HepG2 (cell line): ENCODE data around the gene ZNF142. TPM values are rescaled to one million over a fixed set of nuclear protein-coding genes. Genes with fewer than 3 reads are reported as not detected.

Source experiments
- ATAC-seq: fragments of 200-7000 bp; cut with Tn5 transposase; 3 replicates; pipeline ENCODE4 v1.9.1; 2020; ENCODE audit warnings: mild to moderate bottlenecking, moderate library complexity
- BruUV-seq: library from RNA; stranded (reverse); fragments of 400-500 nt; replicated peaks from 2 replicates; lab custom pipeline; 2021; lab: Mats Ljungman, UMichigan
- CTCF ChIA-PET: fragments of 300-600 bp; formaldehyde crosslinking; extraction: SDS; loops from one replicate; lab custom pipeline; 2021; ENCODE audit warnings: low total read pairs, inconsistent platforms, low intra/inter-chr PET ratio; lab: Yijun Ruan, JAX
- POLR2A ChIA-PET: fragments of 350-600 bp; sonication (Branson Sonifier 250); formaldehyde crosslinking; loops from one replicate; lab custom pipeline; 2020; ENCODE audit warnings: antibody characterized with exemption, inconsistent platforms; lab: Yijun Ruan, JAX
- DNase-seq: peaks from one replicate; pipeline ENCODE4 v3.0.0-alpha.2; 2015; ENCODE audit warnings: low spot score
- FAIRE-seq: peaks from 3 replicates; lab custom pipeline; 2011; peaks lifted over from hg19 to GRCh38; lab: Jason Lieb, UNC
- H2AFZ ChIP-seq: one replicate; pipeline ENCODE4 v1.6.1; 2011; ENCODE audit warnings: low read length, inconsistent platforms
- H3K27ac ChIP-seq: fragments of 300-600 bp; 3 replicates; pipeline ENCODE4 v1.8.0; 2011; ENCODE audit warnings: mixed run types, mild to moderate bottlenecking, mixed read lengths, low read length, inconsistent platforms; ENCODE audit not compliant: insufficient read depth; ENCODE audit errors: extremely low read length
- H3K27me3 ChIP-seq, 2 experiments: fragments of 200-600 bp in 1 of 2; 2 replicates in 1 of 2; 3 replicates in 1 of 2; pipeline versions ENCODE4 v1.6.0 to v1.8.0; 2011; ENCODE audit warnings: low read length in 2 of 2, mild to moderate bottlenecking in 2 of 2, moderate library complexity in 2 of 2, inconsistent platforms in 1 of 2; ENCODE audit not compliant: insufficient read depth in 2 of 2, control insufficient read depth in 1 of 2
- H3K36me3 ChIP-seq, 2 experiments: fragments of 200-600 bp in 1 of 2; replicated peaks in 1 of 2; 2 replicates in 1 of 2; 3 replicates in 1 of 2; pipeline versions ENCODE4 v1.5.1 to v1.8.0; 2011; ENCODE audit warnings: low read length in 2 of 2, inconsistent platforms in 1 of 2; ENCODE audit not compliant: insufficient read depth in 2 of 2, control insufficient read depth in 1 of 2
- H3K4me1 ChIP-seq: 2 replicates; pipeline ENCODE4 v1.5.1; 2012; ENCODE audit warnings: low read length, inconsistent platforms; ENCODE audit not compliant: insufficient read depth
- H3K4me2 ChIP-seq: 2 replicates; pipeline ENCODE4 v1.6.0; 2011; ENCODE audit warnings: low read depth, low read length, inconsistent platforms
- H3K4me3 ChIP-seq, 3 experiments: fragments of 200-600 bp in 1 of 3; sonication (generic), shearing (Covaris generic) in 1 of 3; replicated peaks in 1 of 3; 2 replicates each; pipeline ENCODE4 v1.5.1; 2011 to 2016; ENCODE audit warnings: low read length in 3 of 3, inconsistent platforms in 2 of 3, low read depth in 2 of 3, mild to moderate bottlenecking in 2 of 3, control low read depth in 1 of 3, mixed read lengths in 1 of 3; ENCODE audit not compliant: insufficient read depth in 1 of 3
- H3K79me2 ChIP-seq: one replicate; pipeline ENCODE4 v1.6.1; 2011; ENCODE audit warnings: low read length, inconsistent platforms; ENCODE audit not compliant: insufficient read depth
- H3K9ac ChIP-seq: 2 replicates; pipeline ENCODE4 v1.6.0; 2011; ENCODE audit warnings: mild to moderate bottlenecking, low read depth, low read length, inconsistent platforms; ENCODE audit not compliant: insufficient read depth
- H3K9me3 ChIP-seq: 2 replicates; pipeline ENCODE4 v1.5.1; 2012; ENCODE audit warnings: mild to moderate bottlenecking, low read length
- H4K20me1 ChIP-seq: 2 replicates; pipeline ENCODE4 v1.6.0; 2011; ENCODE audit warnings: inconsistent platforms, mild to moderate bottlenecking, low read length, moderate library complexity; ENCODE audit not compliant: insufficient read depth
- AGO2 ChIP-seq: fragments of 200-400 bp; formaldehyde crosslinking; optimal IDR thresholded peaks from 2 replicates; pipeline ENCODE3; 2017; ENCODE audit warnings: mild to moderate bottlenecking, low read depth, low read length, moderate library complexity
- KLF16 ChIP-seq, 2 experiments: sonication (generic) in 1 of 2; formaldehyde crosslinking in 1 of 2; IDR thresholded peaks; 2 replicates each; pipeline versions ENCODE4 v1.6.1 to v1.8.0; 2016 to 2023; ENCODE audit warnings: missing genetic modification reagents in 2 of 2, missing compliant biosample characterization in 1 of 2
- PBX3 ChIP-seq: sonication (generic); formaldehyde crosslinking; IDR thresholded peaks from 2 replicates; pipeline ENCODE4 v1.8.1; 2023; ENCODE audit warnings: missing genetic modification reagents, inconsistent platforms, borderline replicate concordance
- RBFOX2 ChIP-seq: fragments of 200-400 bp; formaldehyde crosslinking; IDR thresholded peaks from 2 replicates; pipeline ENCODE4 v1.6.1; 2017; ENCODE audit warnings: low read depth, mild to moderate bottlenecking, low read length
- ZC3H13 ChIP-seq: sonication (generic); formaldehyde crosslinking; IDR thresholded peaks from 2 replicates; pipeline ENCODE4 v1.8.1; 2023; ENCODE audit warnings: mild to moderate bottlenecking, missing genetic modification reagents, moderate library complexity
- ZMYM3 ChIP-seq: sonication (generic); formaldehyde crosslinking; IDR thresholded peaks from 2 replicates; pipeline ENCODE4 v1.5.1; 2020; ENCODE audit warnings: mild to moderate bottlenecking, missing genetic modification reagents
- ZNF20 ChIP-seq: sonication (generic); formaldehyde crosslinking; IDR thresholded peaks from 2 replicates; pipeline ENCODE4 v1.4.0; 2020; ENCODE audit warnings: mild to moderate bottlenecking, moderate library complexity, missing genetic modification reagents
- ZNF274 ChIP-seq: sonication (generic); formaldehyde crosslinking; IDR thresholded peaks from 2 replicates; pipeline ENCODE4 v1.5.1; 2020; ENCODE audit warnings: mild to moderate bottlenecking, missing genetic modification reagents
- ZSCAN31 ChIP-seq: sonication (generic); formaldehyde crosslinking; IDR thresholded peaks from 2 replicates; pipeline ENCODE4 v1.5.0; 2020; ENCODE audit warnings: low read depth, mild to moderate bottlenecking, missing genetic modification reagents
- WGBS: methylation state at CpG from one replicate; pipeline ENCODE4 v1.1.6; 2017; ENCODE audit warnings: low lambda C conversion rate; 5-methylcytosine and 5-hydroxymethylcytosine counted together
- in situ Hi-C: cut with HindIII; loops from 2 replicates; pipeline ENCODE4 v1.10.0; 2017; ENCODE audit warnings: low pct_unique_long_range_greater_than_20kb; ENCODE audit not compliant: extremely low pct_ligation_motif_present
- intact Hi-C: fragments of 100-400 bp; cut with micrococcal nuclease; formaldehyde crosslinking; loops from one replicate; pipeline ENCODE4 v1.10.0; 2022; ENCODE audit not compliant: unreplicated experiment
- polyA plus RNA-seq, 8 experiments: library from polyadenylated mRNA; depleted of rRNA in 3 of 8; stranded (reverse) in 7 of 8; unstranded in 1 of 8; fragments of >200 nt; fragmentation: Illumina TruSeq in 4 of 8; extraction: Trizol in 4 of 8; gene quantifications; 2 replicates each; pipeline versions ENCODE4 v1.2.1 to v1.2.3, GENCODE V29; 2011 to 2016; ENCODE audit warnings: low read depth in 4 of 8, missing spikeins in 1 of 8, mixed read lengths in 1 of 8; ENCODE audit not compliant: insufficient read depth in 1 of 8
- total RNA-seq, 5 experiments: library from RNA; depleted of rRNA; stranded (reverse); fragments of >200 nt; fragmentation: Illumina TruSeq; extraction: Trizol; gene quantifications; 2 replicates each; pipeline ENCODE4 v1.2.3, GENCODE V29; 2016; ENCODE audit warnings: low read depth in 1 of 5

The ZNF142 gene
- total and polyA plus RNA-seq, 2 of the 13 experiments (the other 11 are each of a cell fraction or from before 2014, with no cell fraction given): 4.8 to 11.4 TPM

GRCh38 chr2:218642121-218642656 lies 17.2 kb downstream of the ZNF142 start:
- ATAC-seq (peak; percentile 4; the same call in 1 of the 3 replicates), FAIRE-seq (no peak), DNase-seq (no peak)
- Histone ChIP-seq H3K79me2 (no peaks in the 10 kb centered on the region), H2AFZ (no peak overlapping the region), H3K27me3 (no peaks in the 10 kb centered on the region), H3K36me3 (peaks cover 46 to 74% of the 10 kb centered on the region in 2 experiments), H4K20me1 (no peaks in the 10 kb centered on the region), H3K9ac (no peak overlapping the region), H3K27ac (no peak overlapping the region), H3K9me3 (no peaks in the 10 kb centered on the region), H3K4me3 (no peak overlapping the region), H3K4me1 (peaks cover 11% of the 10 kb centered on the region; the same call in 1 of the 2 replicates), H3K4me2 (no peak overlapping the region)
- ChIA-PET CTCF (no interaction called here), POLR2A (no interaction called here)
- TF ChIP-seq ZC3H13 (CRISPR knock-in tag) (peak; percentile 90), RBFOX2 (peak; percentile 30), AGO2 (peak; percentile 78), PBX3 (no peak), ZSCAN31 (CRISPR knock-in tag) (no peak), ZNF274 (CRISPR knock-in tag) (no peak), ZMYM3 (no peak)
- no TSS peak for BruUV-seq
- intact Hi-C loops (no loop called here), in situ Hi-C loops (no loop called here)
- 96% methylated on average over 14 of the region's 18 CpGs for WGBS

- DNase-seq (no peak), ATAC-seq (no peak), FAIRE-seq (no peak)
- 98% methylated on average over 18 of the region's 18 CpGs for WGBS
- intact Hi-C loops (no loop called here), in situ Hi-C loops (no loop called here)
- no peak overlapping the region for H3K4me3 ChIP-seq
- no peaks in the 10 kb centered on the region for H3K27me3 ChIP-seq
- ChIA-PET CTCF (no interaction called here), POLR2A (no interaction called here)
- H4K20me1 ChIP-seq: no peaks in the 10 kb centered on the region
- H3K79me2 ChIP-seq: no peaks in the 10 kb centered on the region
- no peaks in the 10 kb centered on the region for H3K4me1 ChIP-seq
- no peak overlapping the region for H3K4me2 ChIP-seq
- no TSS peak for BruUV-seq
- peaks cover 33 to 58% of the 10 kb centered on the region in 2 experiments for H3K36me3 ChIP-seq
- H3K9ac ChIP-seq: no peak overlapping the region
- TF ChIP-seq KLF16 (CRISPR knock-in tag; IDR thresholded peaks at IDR 0.05): no peak
- peak; percentile 64 for TF ChIP-seq AGO2
- 0 out of 2 replicates have a peak, but pooled peaks have one; percentile 32 for TF ChIP-seq RBFOX2
- no peak for TF ChIP-seq ZNF20 (CRISPR knock-in tag)
- H2AFZ ChIP-seq: no peak overlapping the region
- H3K9me3 ChIP-seq: no peaks in the 10 kb centered on the region
- no peak overlapping the region for H3K27ac ChIP-seq
Observed at GRCh38 chr2:218638372-218638771, 21.1 kb downstream of the ZNF142 start.
